Activated T-helper 2 cell treated with anti-CD3 and anti-CD28 coated beads, Interferon-gamma antibody, Interleukin-2, Interleukin-4, amounts not matched to agents 10 μg/mL and 5 μg/mL and 100 μg/mL, durations not matched to agents 14 hours and 24 hours and 36 hours (primary cell): Measurements from ENCODE around the gene YIPF6. TPM values are rescaled to one million over a fixed set of nuclear protein-coding genes. Genes with fewer than 3 reads are reported as not detected.
"Not testable (repeated sequence)": the region's sequence is repeated elsewhere in the genome, so short reads cannot be mapped to it uniquely, and the experiment has no call there.

Source experiments
- DNase-seq: peaks from one replicate; pipeline ENCODE4 v3.0.0; 2021; ENCODE audit warnings: low spot score
- H3K27ac Mint-ChIP-seq: one replicate; pipeline ENCODE4 v1.8.0; 2021; ENCODE audit warnings: mixed read lengths
- H3K27me3 Mint-ChIP-seq: one replicate; pipeline ENCODE4 v1.8.0; 2021; ENCODE audit warnings: low read depth, mixed read lengths
- H3K36me3 Mint-ChIP-seq: one replicate; pipeline ENCODE4 v1.8.0; 2021; ENCODE audit warnings: low read depth, mixed read lengths
- H3K4me1 Mint-ChIP-seq: one replicate; pipeline ENCODE4 v1.8.0; 2021; ENCODE audit warnings: low read depth, mixed read lengths
- H3K4me3 Mint-ChIP-seq: one replicate; pipeline ENCODE4 v1.8.0; 2021; ENCODE audit warnings: low read depth, mild to moderate bottlenecking, moderate library complexity, mixed read lengths
- H3K9me3 Mint-ChIP-seq: one replicate; pipeline ENCODE4 v1.8.0; 2021; ENCODE audit warnings: mixed read lengths
- intact Hi-C: fragments of 100-400 bp; cut with micrococcal nuclease; formaldehyde crosslinking; loops from one replicate; pipeline ENCODE4 v1.15.1; 2023
- total RNA-seq: library from RNA; stranded (reverse); gene quantifications from 2 replicates; pipeline ENCODE4 v1.2.3, GENCODE V29; 2022

YIPF6 gene
- 26.2 and 29.8 TPM in 2 replicates for total RNA-seq

- no peaks in the 10 kb centered on the region for H3K9me3 Mint-ChIP-seq
- H3K36me3 Mint-ChIP-seq, result peaks cover 24% of the 10 kb centered on the region
- H3K27ac Mint-ChIP-seq, result peak within 1 kb of the TSS; percentile 99
- peak within 1 kb of the TSS; percentile 99 for H3K4me3 Mint-ChIP-seq
- intact Hi-C loops, result no loop called here
- peak; percentile 63 for DNase-seq
- H3K4me1 Mint-ChIP-seq, result peaks cover 30% of the 10 kb centered on the region
- peaks cover 2% of the 10 kb centered on the region for H3K27me3 Mint-ChIP-seq
These were observed at the start of gene YIPF6 for GRCh38 chrX:68498508-68499379. TSS of gene YIPF6 (plus strand) at chrX:68499051. CDS start at chrX:68499067, 16 bp downstream.

GRCh38 chrX:68451720-68452119, 47.1 kb upstream of the YIPF6 start:
- Mint-ChIP-seq H3K9me3 (no peaks in the 10 kb centered on the region), H3K27ac (no peak overlapping the region), H3K36me3 (no peaks in the 10 kb centered on the region), H3K27me3 (peaks cover 3% of the 10 kb centered on the region), H3K4me1 (no peaks in the 10 kb centered on the region), H3K4me3 (no peak overlapping the region)
- DNase-seq, result no peak
- intact Hi-C loops, result no loop called here

GRCh38 chrX:68454476-68455150, 44.2 kb upstream of the YIPF6 start:
- no peaks in the 10 kb centered on the region for H3K36me3 Mint-ChIP-seq
- no peaks in the 10 kb centered on the region for H3K4me1 Mint-ChIP-seq
- no peaks in the 10 kb centered on the region for H3K9me3 Mint-ChIP-seq
- H3K4me3 Mint-ChIP-seq, result no peak overlapping the region
- H3K27ac Mint-ChIP-seq, result no peak overlapping the region
- intact Hi-C loops, result no loop called here
- no peak for DNase-seq
- peaks cover 3% of the 10 kb centered on the region for H3K27me3 Mint-ChIP-seq

- no peak overlapping the region for H3K27ac Mint-ChIP-seq
- H3K36me3 Mint-ChIP-seq, result no peaks in the 10 kb centered on the region
- no peak overlapping the region for H3K4me3 Mint-ChIP-seq
These were observed 43.7 kb upstream of the YIPF6 start for GRCh38 chrX:68455151-68455510.

GRCh38 chrX:68461093-68461492, 37.8 kb upstream of the YIPF6 start:
- intact Hi-C loops, result no loop called here
- Mint-ChIP-seq H3K27ac (no peak overlapping the region), H3K27me3 (no peaks in the 10 kb centered on the region), H3K9me3 (no peaks in the 10 kb centered on the region), H3K4me3 (no peak overlapping the region), H3K36me3 (no peaks in the 10 kb centered on the region), H3K4me1 (no peaks in the 10 kb centered on the region)
- no peak for DNase-seq

More at GRCh38 chrX:68455151-68455510, 43.7 kb upstream of the YIPF6 start:
- no peaks in the 10 kb centered on the region for H3K9me3 Mint-ChIP-seq
- H3K4me1 Mint-ChIP-seq, result no peaks in the 10 kb centered on the region
- intact Hi-C loops, result no loop called here
- peaks cover 3% of the 10 kb centered on the region for H3K27me3 Mint-ChIP-seq
- DNase-seq, result no peak

- no peak overlapping the region for H3K27ac Mint-ChIP-seq
- intact Hi-C loops, result no loop called here
- H3K4me1 Mint-ChIP-seq, result no peaks in the 10 kb centered on the region
- H3K36me3 Mint-ChIP-seq, result no peaks in the 10 kb centered on the region
- H3K4me3 Mint-ChIP-seq, result no peak overlapping the region
- no peaks in the 10 kb centered on the region for H3K27me3 Mint-ChIP-seq
- H3K9me3 Mint-ChIP-seq, result no peaks in the 10 kb centered on the region
- DNase-seq, result no peak
These were observed 37.3 kb upstream of the YIPF6 start for GRCh38 chrX:68461576-68461975.

- intact Hi-C loops, result loop anchor here (2.0 kb wide), 1 partner anchor 265 kb away; no protein-coding TSS in a partner anchor
- Mint-ChIP-seq H3K4me1 (no peaks in the 10 kb centered on the region), H3K9me3 (no peaks in the 10 kb centered on the region), H3K4me3 (no peak overlapping the region), H3K36me3 (no peaks in the 10 kb centered on the region), H3K27ac (no peak overlapping the region), H3K27me3 (no peaks in the 10 kb centered on the region)
- no peak for DNase-seq
These were observed 36.7 kb upstream of the YIPF6 start for GRCh38 chrX:68462197-68462596.

- H3K27me3 Mint-ChIP-seq, result no peaks in the 10 kb centered on the region
- intact Hi-C loops, result loop anchor here (2.0 kb wide), 1 partner anchor 266 kb away; no protein-coding TSS in a partner anchor
- no peaks in the 10 kb centered on the region for H3K36me3 Mint-ChIP-seq
- H3K4me3 Mint-ChIP-seq, result no peak overlapping the region
- no peak overlapping the region for H3K27ac Mint-ChIP-seq
- H3K4me1 Mint-ChIP-seq, result no peaks in the 10 kb centered on the region
- no peaks in the 10 kb centered on the region for H3K9me3 Mint-ChIP-seq
- DNase-seq, result no peak
These were observed 36.2 kb upstream of the YIPF6 start for GRCh38 chrX:68462653-68463052.

- H3K36me3 Mint-ChIP-seq, result no peaks in the 10 kb centered on the region
- DNase-seq, result no peak
- intact Hi-C loops, result loop anchor here (2.0 kb wide), 1 partner anchor 267 kb away; no protein-coding TSS in a partner anchor
- H3K27me3 Mint-ChIP-seq, result no peaks in the 10 kb centered on the region
- no peaks in the 10 kb centered on the region for H3K4me1 Mint-ChIP-seq
- H3K9me3 Mint-ChIP-seq, result no peaks in the 10 kb centered on the region
- H3K27ac Mint-ChIP-seq, result no peak overlapping the region
- no peak overlapping the region for H3K4me3 Mint-ChIP-seq
These were observed 35.0 kb upstream of the YIPF6 start for GRCh38 chrX:68463880-68464279.

- Mint-ChIP-seq H3K36me3 (no peaks in the 10 kb centered on the region), H3K4me3 (no peak overlapping the region), H3K27me3 (no peaks in the 10 kb centered on the region), H3K9me3 (no peaks in the 10 kb centered on the region), H3K4me1 (no peaks in the 10 kb centered on the region), H3K27ac (no peak overlapping the region)
- intact Hi-C loops, result no loop called here
- DNase-seq, result no peak
These were observed 34.1 kb upstream of the YIPF6 start for GRCh38 chrX:68464796-68465195.

GRCh38 chrX:68480969-68481368, 17.9 kb upstream of the YIPF6 start:
- intact Hi-C loops, result no loop called here
- DNase-seq, result no peak
- H3K9me3 Mint-ChIP-seq, result no peaks in the 10 kb centered on the region
- H3K27ac Mint-ChIP-seq, result no peak overlapping the region
- no peak overlapping the region for H3K4me3 Mint-ChIP-seq
- H3K27me3 Mint-ChIP-seq, result no peaks in the 10 kb centered on the region
- no peaks in the 10 kb centered on the region for H3K36me3 Mint-ChIP-seq
- H3K4me1 Mint-ChIP-seq, result no peaks in the 10 kb centered on the region

- H3K27ac Mint-ChIP-seq, H3K4me1 Mint-ChIP-seq, DNase-seq, H3K36me3 Mint-ChIP-seq, intact Hi-C loops, H3K9me3 Mint-ChIP-seq, H3K4me3 Mint-ChIP-seq, H3K27me3 Mint-ChIP-seq: not testable (repeated sequence)
These were observed 12.7 kb upstream of the YIPF6 start for GRCh38 chrX:68486198-68486597.

- no peak overlapping the region for H3K4me3 Mint-ChIP-seq
- intact Hi-C loops, result no loop called here
- H3K27me3 Mint-ChIP-seq, result no peaks in the 10 kb centered on the region
- H3K36me3 Mint-ChIP-seq, result no peaks in the 10 kb centered on the region
- no peak for DNase-seq
- H3K4me1 Mint-ChIP-seq, result peaks cover 2% of the 10 kb centered on the region
- no peak overlapping the region for H3K27ac Mint-ChIP-seq
- H3K9me3 Mint-ChIP-seq, result no peaks in the 10 kb centered on the region
These were observed 11.6 kb upstream of the YIPF6 start for GRCh38 chrX:68487254-68487653.
